Kidney (tissue), 14 donors: ENCODE data around the gene MPZL1. TPM values are rescaled to one million over a fixed set of nuclear protein-coding genes. Genes with fewer than 3 reads are reported as not detected.

Source experiments
- DNase-seq, 5 donors: peaks; one replicate each; pipeline ENCODE4 v3.0.0-alpha.2; 2013 to 2020
- FAIRE-seq: peaks from 2 replicates; lab custom pipeline; 2012; peaks lifted over from hg19 to GRCh38; lab: Jason Lieb, UNC
- H3K27ac ChIP-seq, 2 donors: one replicate each; pipeline ENCODE4 v1.7.0; 2013; ENCODE audit warnings: low read depth in 2 of 2, low read length in 2 of 2, inconsistent platforms in 1 of 2
- H3K27me3 ChIP-seq: one replicate; pipeline ENCODE4 v1.7.1; 2013; ENCODE audit warnings: low read length, inconsistent platforms; ENCODE audit not compliant: control insufficient read depth, insufficient read depth
- H3K36me3 ChIP-seq, 3 donors: one replicate each; pipeline versions ENCODE4 v1.7.0 to v1.7.1; 2013; ENCODE audit warnings: low read length in 3 of 3, control low read depth in 1 of 3, inconsistent platforms in 1 of 3; ENCODE audit not compliant: insufficient read depth in 3 of 3, control insufficient read depth in 2 of 3
- H3K4me1 ChIP-seq, 3 donors: one replicate each; pipeline versions ENCODE4 v1.7.0 to v1.7.1; 2013; ENCODE audit warnings: low read length in 3 of 3, inconsistent platforms in 1 of 3, low read depth in 1 of 3; ENCODE audit not compliant: control insufficient read depth in 2 of 3, insufficient read depth in 2 of 3
- H3K4me3 ChIP-seq, 3 donors: one replicate each; pipeline versions ENCODE4 v1.7.0 to v1.8.1; 2013; ENCODE audit warnings: low read length in 3 of 3, control low read depth in 1 of 3, inconsistent platforms in 1 of 3
- H3K9ac ChIP-seq, 3 donors: one replicate each; pipeline versions ENCODE4 v1.7.0 to v1.7.1; 2013; ENCODE audit warnings: low read length in 3 of 3, control low read depth in 1 of 3, inconsistent platforms in 1 of 3
- H3K9me3 ChIP-seq, 3 donors: one replicate each; pipeline versions ENCODE4 v1.7.0 to v1.7.1; 2013; ENCODE audit warnings: low read length in 3 of 3, control low read depth in 1 of 3, inconsistent platforms in 1 of 3; ENCODE audit not compliant: control insufficient read depth in 2 of 3, insufficient read depth in 1 of 3
- CTCF ChIP-seq: IDR thresholded peaks from 3 replicates; pipeline ENCODE4 v1.5.1; 2012; ENCODE audit warnings: mild to moderate bottlenecking, moderate library complexity, borderline replicate concordance; ENCODE audit not compliant: insufficient read depth; ENCODE audit errors: extremely low read depth
- intact Hi-C: fragments of 100-400 bp; cut with DNase I; formaldehyde crosslinking; loops from one replicate; pipeline ENCODE4 v1.11.1; 2022
- polyA plus RNA-seq: library from polyadenylated mRNA; stranded (reverse); fragments of 350-450 nt; fragmentation: Illumina TruSeq; extraction: RNeasy Lipid Tissue Mini Kit (QIAGEN cat#74804); gene quantifications from one replicate; pipeline ENCODE4 v1.2.3, GENCODE V29; 2014; ENCODE audit warnings: low read depth, low replicate concordance; ENCODE audit not compliant: insufficient read depth
- total RNA-seq: library from RNA; stranded (reverse); fragmentation: NEBNext Ultra II Directional; extraction: Animal tissue kit (Norgen Biotek cat#: 25700); gene quantifications from one replicate; pipeline ENCODE4 v1.2.1, GENCODE V29; 2021
- donor health status: control.
- donor health status: control.
- donor health status: control.
- donor health status: control.
- donor health status: control.
- donor health status: DM: yes; HTN: yes; CAD: no.
- donor health status: Normal renal cell carcinoma (clear cell type).

MPZL1 gene
- total and polyA plus RNA-seq, 2 donors from 2014 or later, result 42.1 to 98.3 TPM

GRCh38 chr1:167808104-167808503, 86.3 kb downstream of the MPZL1 start:
- no peak for FAIRE-seq
- H3K27me3 ChIP-seq, result no peaks in the 10 kb centered on the region
- no peak for DNase-seq
- H3K27ac ChIP-seq, result no peak overlapping the region
- no peaks in the 10 kb centered on the region for H3K36me3 ChIP-seq
- intact Hi-C loops, result no loop called here
- TF ChIP-seq CTCF, result no peak
- no peaks in the 10 kb centered on the region for H3K9me3 ChIP-seq
- H3K9ac ChIP-seq, result no peak overlapping the region
- no peaks in the 10 kb centered on the region for H3K4me1 ChIP-seq
- no peak overlapping the region for H3K4me3 ChIP-seq

- FAIRE-seq (no peak), DNase-seq (no peak)
- no peak for TF ChIP-seq CTCF
- Histone ChIP-seq H3K9ac (no peak overlapping the region), H3K27me3 (no peaks in the 10 kb centered on the region), H3K36me3 (no peaks in the 10 kb centered on the region), H3K4me3 (no peak overlapping the region), H3K4me1 (no peaks in the 10 kb centered on the region), H3K27ac (no peak overlapping the region), H3K9me3 (no peaks in the 10 kb centered on the region)
- intact Hi-C loops, result no loop called here
Measured at GRCh38 chr1:167808690-167809089, 86.9 kb downstream of the MPZL1 start.

GRCh38 chr1:167812972-167813371, 91.2 kb downstream of the MPZL1 start:
- intact Hi-C loops, result no loop called here
- FAIRE-seq (no peak), DNase-seq (no peak)
- Histone ChIP-seq H3K4me1 (no peaks in the 10 kb centered on the region), H3K4me3 (no peak overlapping the region), H3K9me3 (peaks cover 0 to 6% (median 3%) of the 10 kb centered on the region in 3 donors), H3K9ac (no peak overlapping the region), H3K27me3 (no peaks in the 10 kb centered on the region), H3K36me3 (no peaks in the 10 kb centered on the region), H3K27ac (no peak overlapping the region)
- TF ChIP-seq CTCF, result no peak

DNA sequence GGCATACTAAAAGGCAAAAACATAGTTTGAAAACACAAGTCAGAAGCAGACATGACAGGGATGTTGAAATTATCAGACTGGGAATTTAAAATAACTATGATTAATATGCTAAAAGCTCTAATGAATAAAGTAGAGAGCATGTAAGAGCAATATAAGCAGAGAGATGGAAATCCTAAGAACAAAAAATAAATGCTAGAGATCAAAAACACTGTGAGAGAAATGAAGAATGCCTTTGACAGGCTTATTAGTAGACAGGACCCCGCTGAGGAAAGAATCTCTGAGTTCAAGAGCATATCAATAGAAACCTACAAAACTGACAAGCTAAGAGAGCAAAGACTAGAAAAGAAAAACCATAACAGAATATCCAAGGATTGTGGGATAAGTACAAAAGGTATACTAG, 93.9 kb downstream of the MPZL1 start:
- DNase-seq (no peak), FAIRE-seq (no peak)
- Histone ChIP-seq H3K27me3 (no peaks in the 10 kb centered on the region), H3K4me1 (peaks cover 0 to 2% (median 0%) of the 10 kb centered on the region in 3 donors), H3K9ac (no peak overlapping the region), H3K9me3 (peaks cover 0 to 6% (median 3%) of the 10 kb centered on the region in 3 donors), H3K36me3 (no peaks in the 10 kb centered on the region), H3K4me3 (no peak overlapping the region), H3K27ac (no peak overlapping the region)
- TF ChIP-seq CTCF, result no peak
- intact Hi-C loops, result no loop called here
